OCI-LY7 (cell line): ENCODE data around the gene HOXB6. TPM values are rescaled to one million over a fixed set of nuclear protein-coding genes. Genes with fewer than 3 reads are reported as not detected.

ENCODE experiments used
- BruUV-seq: library from RNA; stranded (reverse); fragments of 400-500 nt; replicated peaks from 2 replicates; lab custom pipeline; 2021; lab: Mats Ljungman, UMichigan
- CTCF ChIA-PET: fragments of 300-600 bp; sonication (Branson Sonifier 250); formaldehyde crosslinking; loops from one replicate; lab custom pipeline; 2022; ENCODE audit warnings: antibody characterized with exemption; ENCODE audit not compliant: unreplicated experiment; lab: Charles Lee
- POLR2A ChIA-PET: fragments of 300-600 bp; sonication (Branson Sonifier 250); formaldehyde crosslinking; loops from one replicate; lab custom pipeline; 2022; ENCODE audit warnings: antibody characterized with exemption; lab: Charles Lee
- DNase-seq: peaks from one replicate; pipeline ENCODE4 v3.0.0-alpha.2; 2015; ENCODE audit warnings: low spot score
- H2AFZ ChIP-seq: fragments of 200-600 bp; sonication (generic), shearing (Covaris generic); 2 replicates; pipeline ENCODE4 v1.6.1; 2014; ENCODE audit warnings: mild to moderate bottlenecking, antibody characterized with exemption, low read length, moderate library complexity
- H3K27ac ChIP-seq: fragments of 200-600 bp; sonication (generic); 2 replicates; pipeline ENCODE4 v1.5.1; 2014; ENCODE audit warnings: mixed run types, low read depth, mild to moderate bottlenecking, moderate library complexity, low read length, inconsistent platforms; ENCODE audit not compliant: poor library complexity, severe bottlenecking
- H3K36me3 ChIP-seq: fragments of 200-600 bp; sonication (generic); 2 replicates; pipeline ENCODE4 v1.6.1; 2014; ENCODE audit warnings: mild to moderate bottlenecking, antibody characterized with exemption, low read length, moderate library complexity, mixed read lengths; ENCODE audit not compliant: insufficient read depth
- H3K4me1 ChIP-seq: fragments of 200-600 bp; sonication (generic); 2 replicates; pipeline ENCODE4 v1.5.1; 2014; ENCODE audit warnings: mild to moderate bottlenecking, low read length; ENCODE audit not compliant: insufficient read depth, poor library complexity, severe bottlenecking
- H3K4me2 ChIP-seq: fragments of 200-600 bp; sonication (generic); 2 replicates; pipeline ENCODE4 v1.6.1; 2014; ENCODE audit warnings: mild to moderate bottlenecking, low read length
- H3K4me3 ChIP-seq: fragments of 200-600 bp; sonication (generic); 2 replicates; pipeline ENCODE4 v1.5.1; 2014; ENCODE audit warnings: mild to moderate bottlenecking, low read depth, low read length; ENCODE audit not compliant: poor library complexity, severe bottlenecking
- H3K79me2 ChIP-seq: fragments of 200-600 bp; sonication (generic); 2 replicates; pipeline ENCODE4 v1.6.1; 2016; ENCODE audit warnings: low read depth, mild to moderate bottlenecking, low read length, moderate library complexity, mixed read lengths; ENCODE audit not compliant: insufficient read depth
- H3K9me2 ChIP-seq: fragments of 200-600 bp; sonication (generic); 2 replicates; pipeline ENCODE4 v1.6.1; 2016; ENCODE audit warnings: mild to moderate bottlenecking, low read length, mixed read lengths; ENCODE audit not compliant: insufficient read depth
- H3K9me3 ChIP-seq: fragments of 200-600 bp; sonication (generic); 2 replicates; pipeline ENCODE4 v1.6.1; 2014; ENCODE audit warnings: mild to moderate bottlenecking, mixed run types, low read length, mixed read lengths
- H4K20me1 ChIP-seq: fragments of 200-600 bp; sonication (generic); 2 replicates; pipeline ENCODE4 v1.6.1; 2014; ENCODE audit warnings: mild to moderate bottlenecking, antibody characterized with exemption, low read length, moderate library complexity, mixed read lengths; ENCODE audit not compliant: insufficient read depth
- CTCF ChIP-seq: fragments of 200-600 bp; sonication (generic); conservative IDR thresholded peaks from 2 replicates; pipeline ENCODE4 v1.5.1; 2014; ENCODE audit warnings: mild to moderate bottlenecking, antibody characterized with exemption, low read length, moderate library complexity, mixed read lengths
- EZH2phosphoT487 ChIP-seq: fragments of 200-600 bp; sonication (generic); IDR thresholded peaks from 2 replicates; pipeline ENCODE4 v1.6.1; 2018; ENCODE audit warnings: low read depth, borderline replicate concordance, mild to moderate bottlenecking, mixed run types, antibody characterized with exemption, low read length, moderate library complexity, mixed read lengths
- intact Hi-C: fragments of 100-400 bp; cut with micrococcal nuclease; formaldehyde crosslinking; loops from one replicate; pipeline ENCODE4 v1.10.0; 2022; ENCODE audit not compliant: unreplicated experiment
- total RNA-seq, 2 experiments: library from RNA; depleted of rRNA in 1 of 2; stranded (reverse); fragments of >200 nt in 1 of 2; shearing (Covaris generic) in 1 of 2; gene quantifications; 2 replicates each; pipeline ENCODE4 v1.2.3, GENCODE V29; 2014 to 2022

HOXB6 gene
- total RNA-seq, 2 experiments from 2014 or later, result not detected

DNA sequence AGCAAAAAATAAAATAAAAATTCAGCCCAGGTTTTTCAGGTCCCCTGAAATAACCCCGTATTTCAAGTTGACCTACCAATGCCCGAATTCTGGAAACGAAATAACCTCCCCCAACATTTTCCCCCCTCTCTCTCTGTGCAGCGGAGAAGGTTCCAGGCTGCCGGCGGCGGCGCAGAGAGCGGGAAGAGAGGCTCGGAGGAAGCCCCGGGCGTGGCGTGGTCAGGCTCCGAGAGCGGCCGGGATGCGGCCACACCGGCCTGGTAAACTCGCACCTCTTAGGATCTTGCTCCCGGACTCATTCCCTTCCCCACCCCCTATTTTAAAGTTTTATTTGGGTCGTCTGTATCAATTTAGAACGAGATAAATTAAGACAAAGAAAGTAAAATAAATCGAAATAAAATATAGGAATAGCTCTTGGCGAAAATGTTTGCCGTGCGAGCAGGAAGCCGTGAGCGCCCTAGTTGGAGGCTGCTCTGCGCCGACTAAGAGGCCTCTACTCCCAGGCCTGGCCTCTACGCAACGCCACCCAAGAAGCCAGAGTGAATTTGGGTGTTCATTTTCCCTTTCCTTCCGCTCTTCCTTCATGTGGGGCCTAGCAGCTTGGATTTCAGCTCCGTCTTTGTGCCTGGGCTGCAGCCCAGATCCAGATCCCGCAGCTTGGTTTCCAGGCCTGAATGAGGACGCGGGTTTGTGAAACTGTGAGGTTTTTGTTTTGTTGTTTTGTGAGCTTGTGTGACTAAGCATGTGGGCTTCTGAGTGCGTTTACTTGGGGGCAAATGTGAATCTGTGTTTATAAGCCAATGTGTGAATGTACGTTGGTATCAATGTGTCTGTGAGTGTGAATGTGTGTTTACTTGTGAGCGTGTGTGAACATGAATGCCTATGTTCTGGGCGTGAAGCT, 1.5 kb upstream of the HOXB6 start:
- BruUV-seq, result no TSS peak
- H4K20me1 ChIP-seq, result no peaks in the 10 kb centered on the region
- no peak overlapping the region for H3K27ac ChIP-seq
- H3K4me2 ChIP-seq, result no peak overlapping the region
- no peaks in the 10 kb centered on the region for H3K36me3 ChIP-seq
- H3K79me2 ChIP-seq, result no peaks in the 10 kb centered on the region
- no peaks in the 10 kb centered on the region for H3K9me2 ChIP-seq
- CTCF ChIA-PET, result no interaction called here
- H3K9me3 ChIP-seq, result no peaks in the 10 kb centered on the region
- H2AFZ ChIP-seq, result no peak overlapping the region
- POLR2A ChIA-PET, result interaction anchor here (0.6 kb wide), 1 partner anchor 319 kb away, joined by 3 read pairs; no protein-coding TSS in a partner anchor
- no peak overlapping the region for H3K4me3 ChIP-seq
- intact Hi-C loops, result no loop called here
- no peak for TF ChIP-seq CTCF
- TF ChIP-seq EZH2phosphoT487, result no peak
- DNase-seq, result no peak
- peaks cover 15% of the 10 kb centered on the region for H3K4me1 ChIP-seq

DNA sequence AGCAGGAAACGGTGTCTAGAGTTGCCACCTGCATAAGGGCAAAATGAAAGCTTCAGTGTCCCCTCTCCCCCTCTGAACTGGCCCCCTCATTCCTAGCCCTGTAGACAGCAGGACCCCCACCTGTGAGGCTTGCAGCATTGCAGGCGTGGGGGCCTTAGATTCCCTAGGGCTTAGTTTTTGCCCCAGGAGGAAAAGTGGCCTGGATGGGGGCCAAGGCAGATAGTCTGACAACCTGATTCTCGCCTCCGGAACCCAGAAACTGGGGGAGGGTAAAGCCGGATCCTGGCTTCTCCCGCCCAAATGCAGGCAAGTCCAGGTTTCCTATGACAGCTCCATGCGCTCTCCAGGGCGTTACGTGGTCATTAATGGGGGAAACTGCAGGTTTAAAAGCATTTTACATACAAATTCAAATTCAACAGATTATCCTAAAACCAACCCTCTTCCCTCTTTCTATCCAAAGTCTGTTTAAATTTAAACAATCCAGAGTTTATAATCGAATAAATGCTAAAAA, 678 bp upstream of the HOXB6 start:
- H3K36me3 ChIP-seq, result no peaks in the 10 kb centered on the region
- H3K79me2 ChIP-seq, result no peaks in the 10 kb centered on the region
- ChIA-PET CTCF (no interaction called here), POLR2A (no interaction called here)
- no peaks in the 10 kb centered on the region for H3K9me2 ChIP-seq
- peaks cover 15% of the 10 kb centered on the region for H3K4me1 ChIP-seq
- no peak overlapping the region for H2AFZ ChIP-seq
- no peak overlapping the region for H3K4me2 ChIP-seq
- intact Hi-C loops, result no loop called here
- H3K4me3 ChIP-seq, result no peak overlapping the region
- no peak overlapping the region for H3K27ac ChIP-seq
- DNase-seq, result no peak
- TF ChIP-seq EZH2phosphoT487, result no peak
- TF ChIP-seq CTCF, result no peak
- BruUV-seq, result no TSS peak
- no peaks in the 10 kb centered on the region for H4K20me1 ChIP-seq
- no peaks in the 10 kb centered on the region for H3K9me3 ChIP-seq
